22Rv1 (cell line): Measurements from ENCODE around the gene HEATR3.

ENCODE experiments used
- CTCF ChIP-seq: fragments of 450-650 bp; IDR thresholded peaks from 2 replicates; pipeline ENCODE4 v1.5.1; 2017; ENCODE audit warnings: mild to moderate bottlenecking
- ZFX ChIP-seq: fragments of 450-650 bp; IDR thresholded peaks from 2 replicates; pipeline ENCODE4 v1.6.1; 2017; ENCODE audit warnings: antibody characterized with exemption, borderline replicate concordance

- TF ChIP-seq CTCF (no peak), ZFX (no peak)
These were observed 20.4 kb downstream of the HEATR3 start for GRCh38 chr16:50086176-50086575.
